Heart right ventricle (tissue), 16 donors: ENCODE data around the gene CASQ2. TPM values are rescaled to one million over a fixed set of nuclear protein-coding genes. Genes with fewer than 3 reads are reported as not detected.

Experiments
- ATAC-seq, 8 donors: fragments of 200-7000 bp; cut with Tn5 transposase; one replicate each; pipeline ENCODE4 v1.9.1; 2020; ENCODE audit warnings: mild to moderate bottlenecking in 8 of 8, moderate library complexity in 8 of 8, moderate number of reproducible peaks in 1 of 8
- DNase-seq, 2 donors: peaks; one replicate each; pipeline ENCODE4 v3.0.0-alpha.2; 2020
- H3K27ac ChIP-seq, 10 donors: fragments of 200-600 bp; sonication (generic) in 2 of 10; one replicate each; pipeline versions ENCODE4 v1.5.0 to v1.8.0; 2020 to 2022; ENCODE audit warnings: mild to moderate bottlenecking in 3 of 10
- H3K27me3 ChIP-seq, 7 donors: fragments of 200-600 bp; one replicate each; pipeline ENCODE4 v1.8.0; 2021 to 2022; ENCODE audit warnings: mild to moderate bottlenecking in 2 of 7
- H3K36me3 ChIP-seq, 9 donors: fragments of 200-600 bp; sonication (generic) in 1 of 9; one replicate each; pipeline versions ENCODE4 v1.5.0 to v1.8.0; 2020 to 2022; ENCODE audit warnings: mild to moderate bottlenecking in 2 of 9
- H3K4me1 ChIP-seq, 9 donors: fragments of 200-600 bp; sonication (generic) in 1 of 9; one replicate each; pipeline versions ENCODE4 v1.5.0 to v1.8.0; 2020 to 2022; ENCODE audit warnings: mild to moderate bottlenecking in 4 of 9
- H3K4me3 ChIP-seq, 10 donors: fragments of 200-600 bp; sonication (generic) in 2 of 10; one replicate each; pipeline versions ENCODE4 v1.5.0 to v1.8.0; 2020 to 2022; ENCODE audit warnings: mild to moderate bottlenecking in 7 of 10, moderate library complexity in 2 of 10
- H3K9me3 ChIP-seq, 11 donors: fragments of 200-600 bp in 10 of 11; sonication (generic) in 2 of 11; one replicate each; pipeline versions ENCODE4 v1.5.0 to v1.8.0; 2013 to 2022; ENCODE audit warnings: mild to moderate bottlenecking in 2 of 11, control low read depth in 1 of 11, moderate library complexity in 1 of 11
- whole genome bisulfite sequencing, 2 donors: extraction: QIAGEN DNeasy Blood & Tissue Kit; methylation state at CpG; one replicate each; pipeline ENCODE4 v1.1.7; 2013; ENCODE audit warnings: inconsistent platforms in 1 of 2; 5-methylcytosine and 5-hydroxymethylcytosine counted together
- intact Hi-C, 10 donors: fragments of 100-400 bp; cut with DNase I; formaldehyde crosslinking; loops; one replicate each; pipeline versions ENCODE4 v1.11.1 to v1.14.2; 2022
- polyA plus RNA-seq, 2 donors: library from polyadenylated mRNA; stranded (reverse); fragments of 200-250 nt; gene quantifications; one replicate each; pipeline ENCODE4 v1.2.3, GENCODE V29; 2013
- total RNA-seq, 10 donors: library from RNA; stranded (reverse); fragmentation: NEBNext Ultra II Directional in 3 of 10; extraction: Animal tissue kit (Norgen Biotek cat#: 25700) in 3 of 10; gene quantifications; one replicate each; pipeline versions ENCODE4 v1.2.1 to v1.2.4, GENCODE V29; 2021 to 2023
- TF ChIP-seq, protein P1 (sequence below), 9 donors: fragments of 200-600 bp; sonication (generic) in 2 of 9; IDR thresholded peaks; one replicate each; pipeline versions ENCODE4 v1.5.0 to v1.8.0; 2021 to 2022; ENCODE audit warnings: antibody characterized with exemption in 9 of 9, mild to moderate bottlenecking in 5 of 9, moderate library complexity in 1 of 9
- donor health status: Arrhythmogenic right ventricular cardiomyopathy.
- donor health status: ischemic (EF 13 %, LVEDD 7.1; RV severe dilation, severe dysfunction).
- donor health status: healthy with polysubstance abuse.
- donor health status: DM: no; HTN: yes; CAD: no.
- donor health status: DM: no; HTN: no; CAD: no.
- donor health status: ischemic (EF 25% LVEDD 6.9; RV normal size, moderate dysfunction).
- donor health status: ischemic (EF 25% LVEDD 5.7; RV mildly dilated, moderate dysfunction).
- donor health status: healthy.
- donor health status: DM: yes; HTN: yes; CAD: no.
- donor health status: Ischemic cardiomyopathy.
- donor health status: ischemic (EF 35%, LVEDD 5.7; RV mildly dilated, moderate dysfunction).
- donor health status: nonischemic (EF 11% LVEDD 7.7; RV severe dilation, severe dysfunction).
- donor health status: DM: yes; HTN: yes; CAD: no.
- donor health status: PGD.
- donor health status: ischemic (EF 29% LVEDD 5.4; RV normal size, mild dysfunction).
- donor health status: nonischemic (EF 23%, LVEDD 6.1; RV moderate dilation, normal function).

The CASQ2 gene
- total and polyA plus RNA-seq, 12 donors = 443 to 1,698 (median 1,186) TPM

DNA sequence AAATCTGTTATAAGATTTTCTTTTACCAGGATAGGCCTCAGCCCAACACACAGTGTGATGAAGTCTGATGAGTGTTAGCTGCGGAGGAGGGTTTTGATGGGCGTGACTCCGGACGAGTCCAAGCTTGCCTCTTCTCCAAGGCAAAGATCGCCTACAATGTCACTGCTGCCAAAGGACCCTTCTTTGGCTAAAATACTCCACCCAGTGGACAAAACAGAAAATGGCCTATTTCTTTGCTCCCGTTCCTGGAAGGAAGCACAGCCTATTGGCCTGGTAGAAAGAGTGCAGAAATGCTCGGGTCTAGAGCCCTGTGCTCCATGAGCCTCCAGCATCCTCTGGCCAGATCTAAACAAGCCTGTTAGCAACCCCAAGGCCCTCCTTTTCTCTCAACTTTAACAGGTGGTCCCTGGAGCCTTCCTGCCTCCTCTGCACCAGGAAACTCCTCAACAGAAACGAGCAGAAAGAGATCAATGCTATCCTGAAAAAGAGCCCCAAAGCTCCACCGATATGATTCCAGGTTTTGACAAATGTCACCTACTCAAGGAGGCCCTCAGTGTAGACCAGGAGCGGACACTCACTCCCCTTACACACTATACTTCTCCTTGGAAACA is 3.4 kb upstream of the CASQ2 start:
- Histone ChIP-seq H3K36me3 (no peaks in the 10 kb centered on the region), H3K9me3 (no peaks in the 10 kb centered on the region), H3K4me1 (peaks cover 0 to 28% (median 7%) of the 10 kb centered on the region in 9 donors), H3K27me3 (peaks cover 0 to 7% (median 0%) of the 10 kb centered on the region in 7 donors), H3K27ac (peak overlapping the region in 9 of 10 donors; percentile 17 to 79 (median 68)), H3K4me3 (peak overlapping the region in 6 of 10 donors; percentile 11 to 30 (median 15))
- peak; percentile 37 to 77 for DNase-seq
- intact Hi-C loops = loop anchor here in 8 of 10 donors (2.0 to 5.0 kb wide), 5 partner anchors 55 to 165 kb away; no protein-coding TSS in a partner anchor
- 24 to 28% methylated on average over 10 of the region's 10 CpGs for WGBS, 2 donors
- TF ChIP-seq, protein P1, sequence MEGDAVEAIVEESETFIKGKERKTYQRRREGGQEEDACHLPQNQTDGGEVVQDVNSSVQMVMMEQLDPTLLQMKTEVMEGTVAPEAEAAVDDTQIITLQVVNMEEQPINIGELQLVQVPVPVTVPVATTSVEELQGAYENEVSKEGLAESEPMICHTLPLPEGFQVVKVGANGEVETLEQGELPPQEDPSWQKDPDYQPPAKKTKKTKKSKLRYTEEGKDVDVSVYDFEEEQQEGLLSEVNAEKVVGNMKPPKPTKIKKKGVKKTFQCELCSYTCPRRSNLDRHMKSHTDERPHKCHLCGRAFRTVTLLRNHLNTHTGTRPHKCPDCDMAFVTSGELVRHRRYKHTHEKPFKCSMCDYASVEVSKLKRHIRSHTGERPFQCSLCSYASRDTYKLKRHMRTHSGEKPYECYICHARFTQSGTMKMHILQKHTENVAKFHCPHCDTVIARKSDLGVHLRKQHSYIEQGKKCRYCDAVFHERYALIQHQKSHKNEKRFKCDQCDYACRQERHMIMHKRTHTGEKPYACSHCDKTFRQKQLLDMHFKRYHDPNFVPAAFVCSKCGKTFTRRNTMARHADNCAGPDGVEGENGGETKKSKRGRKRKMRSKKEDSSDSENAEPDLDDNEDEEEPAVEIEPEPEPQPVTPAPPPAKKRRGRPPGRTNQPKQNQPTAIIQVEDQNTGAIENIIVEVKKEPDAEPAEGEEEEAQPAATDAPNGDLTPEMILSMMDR (IDR thresholded peaks at IDR 0.05) = peak; percentile 42 to 85 (median 75)
- ATAC-seq = peak; percentile 73 to 87 (median 76)

DNA sequence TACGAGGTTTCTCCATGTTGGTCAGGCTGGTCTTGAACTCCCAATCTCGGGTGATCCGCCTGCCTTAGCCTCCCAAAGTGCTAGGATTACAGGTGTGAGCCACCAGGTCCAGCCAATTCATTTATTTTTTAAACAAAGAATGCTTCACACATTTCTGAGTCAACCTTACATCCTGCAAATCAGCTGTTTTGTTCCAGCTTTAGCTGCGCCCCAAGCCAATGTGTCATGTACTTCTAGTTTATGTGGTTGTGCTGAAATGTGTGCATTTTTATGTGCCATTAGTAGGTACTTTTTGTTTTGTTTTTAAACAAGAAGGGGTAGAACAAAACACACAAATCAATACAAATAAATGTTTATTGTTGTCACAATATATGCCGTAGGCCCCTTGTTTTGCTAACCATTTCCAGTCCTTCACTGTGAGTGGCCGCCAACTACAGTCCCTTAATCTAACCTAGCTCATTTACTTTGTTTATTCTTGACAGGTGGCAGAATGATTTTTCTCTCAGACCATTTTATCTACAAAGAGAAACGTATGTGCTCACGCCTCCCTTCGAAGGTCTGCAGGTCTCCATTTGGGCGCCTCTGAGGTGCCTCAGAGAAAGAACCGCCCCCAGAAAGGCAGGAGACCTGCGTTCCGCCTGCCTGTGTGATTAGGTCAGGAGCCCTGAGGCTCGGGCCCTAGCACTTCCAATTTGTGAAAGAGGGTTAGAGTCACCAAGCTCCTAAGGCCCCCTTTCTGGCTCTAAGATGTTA is 2.8 kb upstream of the CASQ2 start:
- no peak for DNase-seq
- no peaks in the 10 kb centered on the region for H3K9me3 ChIP-seq
- H3K27ac ChIP-seq = peak overlapping the region in 9 of 10 donors; percentile 17 to 79 (median 68)
- TF ChIP-seq, protein P1 (IDR thresholded peaks at IDR 0.05) = no peak
- peak in 7 of 8 donors; percentile 5 to 32 (median 22) for ATAC-seq
- 57 to 61% methylated on average over 14 of the region's 14 CpGs for WGBS, 2 donors
- intact Hi-C loops = loop anchor here in 8 of 10 donors (2.0 to 5.0 kb wide), 5 partner anchors 54 to 164 kb away; no protein-coding TSS in a partner anchor
- peaks cover 0 to 7% (median 0%) of the 10 kb centered on the region in 7 donors for H3K27me3 ChIP-seq
- no peaks in the 10 kb centered on the region for H3K36me3 ChIP-seq
- H3K4me3 ChIP-seq = peak overlapping the region in 6 of 10 donors; percentile 11 to 30 (median 15)
- peaks cover 0 to 28% (median 7%) of the 10 kb centered on the region in 9 donors for H3K4me1 ChIP-seq

DNA sequence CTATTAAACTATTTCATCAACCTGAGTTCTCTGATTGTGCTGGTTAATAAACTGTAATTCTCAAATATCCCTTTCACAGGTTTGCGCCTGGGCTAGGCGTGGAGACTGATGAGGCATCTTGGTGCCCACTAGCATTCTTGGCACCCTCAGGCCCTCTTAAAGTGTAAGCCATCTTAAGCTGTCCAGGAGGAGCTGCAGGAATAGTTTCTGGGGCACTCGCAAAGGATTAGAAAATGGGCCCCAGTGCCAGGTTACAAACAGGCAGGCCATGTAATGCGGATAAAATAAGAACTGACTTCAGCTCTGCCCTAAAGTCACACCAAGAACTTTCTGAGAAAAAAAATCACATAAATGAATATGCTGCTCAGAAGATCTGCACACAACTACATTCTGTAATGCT is 1.1 kb downstream of the CASQ2 start:
- peak in 7 of 8 donors; percentile 25 to 75 (median 57) for ATAC-seq
- Histone ChIP-seq H3K27me3 (no peaks in the 10 kb centered on the region), H3K36me3 (peaks cover 0 to 3% (median 0%) of the 10 kb centered on the region in 9 donors), H3K9me3 (no peaks in the 10 kb centered on the region), H3K4me1 (peaks cover 0 to 51% (median 12%) of the 10 kb centered on the region in 9 donors), H3K27ac (peak overlapping the region; percentile 80 to 97 (median 91)), H3K4me3 (peak overlapping the region; percentile 32 to 69 (median 50))
- 52 to 70% methylated on average over 4 of the region's 4 CpGs for WGBS, 2 donors
- peak in 1 of 2 donors; percentile 43 for DNase-seq
- TF ChIP-seq, protein P1 (IDR thresholded peaks at IDR 0.05) = no peak
- intact Hi-C loops = loop anchor here in 4 of 10 donors (5.0 to 10.0 kb wide), 4 partner anchors 55 to 160 kb away; no protein-coding TSS in a partner anchor

DNA sequence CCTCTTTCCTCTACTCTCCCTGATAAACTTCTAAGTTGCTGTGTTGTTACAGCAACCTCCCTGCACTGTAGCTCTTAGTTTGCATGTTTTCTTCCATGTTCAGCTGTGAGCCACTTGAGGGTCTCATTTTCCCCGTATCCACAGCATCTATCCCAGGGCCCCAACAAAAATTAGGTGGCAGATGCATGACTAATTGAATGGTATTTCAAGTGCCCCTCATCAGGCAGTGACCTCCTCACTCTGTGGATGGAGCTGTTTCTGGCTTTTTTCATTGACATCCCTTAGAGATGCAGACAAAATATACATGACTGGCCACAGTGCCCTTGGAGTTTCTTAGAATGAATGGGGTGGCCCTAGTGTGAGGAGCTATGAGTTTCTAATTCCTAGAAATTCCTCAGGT is 3.4 kb downstream of the CASQ2 start:
- 0 to 13% methylated on average over 1 of the region's 1 CpG for WGBS, 2 donors
- H3K27ac ChIP-seq = peak overlapping the region in 4 of 10 donors; percentile 49 to 97 (median 96)
- peaks cover 0 to 51% (median 12%) of the 10 kb centered on the region in 9 donors for H3K4me1 ChIP-seq
- no peaks in the 10 kb centered on the region for H3K9me3 ChIP-seq
- peaks cover 0 to 13% (median 0%) of the 10 kb centered on the region in 9 donors for H3K36me3 ChIP-seq
- no peak for ATAC-seq
- TF ChIP-seq, protein P1 (IDR thresholded peaks at IDR 0.05) = no peak
- intact Hi-C loops = loop anchor here in 5 of 10 donors (2.0 to 10.0 kb wide), 5 partner anchors 48 to 158 kb away; no protein-coding TSS in a partner anchor
- no peak for DNase-seq
- no peaks in the 10 kb centered on the region for H3K27me3 ChIP-seq
- peak overlapping the region in 8 of 10 donors; percentile 47 to 69 (median 56) for H3K4me3 ChIP-seq
